ENCODE results near the gene SNRPD3.
"Not testable (repeated sequence)": the region's sequence is repeated elsewhere in the genome, so short reads cannot be mapped to it uniquely, and the experiment has no call there.

Gene SNRPD3

GRCh38 chr22:24587948-24588347 lies 32.1 kb downstream of the SNRPD3 start:
- Mint-ChIP-seq H3K9me3 (no peaks in the 10 kb centered on the region), H3K4me3 (no peak overlapping the region), H3K36me3 (no peaks in the 10 kb centered on the region), H3K27ac (no peak overlapping the region), H3K4me1 (peaks cover 8% of the 10 kb centered on the region), H3K27me3 (peaks cover 27% of the 10 kb centered on the region)
- CTCF ChIA-PET, result no interaction called here
- no peak for DNase-seq

- Mint-ChIP-seq H3K36me3 (no peaks in the 10 kb centered on the region), H3K4me3 (no peak overlapping the region), H3K9me3 (no peaks in the 10 kb centered on the region), H3K4me1 (peaks cover 8% of the 10 kb centered on the region), H3K27ac (no peak overlapping the region), H3K27me3 (peaks cover 31% of the 10 kb centered on the region)
- CTCF ChIA-PET, result no interaction called here
- no peak for DNase-seq
Observed at GRCh38 chr22:24588381-24588756, 32.6 kb downstream of the SNRPD3 start.

GRCh38 chr22:24588757-24589481 lies 33.1 kb downstream of the SNRPD3 start:
- Mint-ChIP-seq H3K27ac (no peak overlapping the region), H3K27me3 (peaks cover 35% of the 10 kb centered on the region), H3K36me3 (no peaks in the 10 kb centered on the region), H3K4me1 (peaks cover 8% of the 10 kb centered on the region), H3K4me3 (no peak overlapping the region), H3K9me3 (no peaks in the 10 kb centered on the region)
- no peak for DNase-seq
- CTCF ChIA-PET, result no interaction called here

- no peak for DNase-seq
- Mint-ChIP-seq H3K4me1 (peaks cover 7% of the 10 kb centered on the region), H3K36me3 (no peaks in the 10 kb centered on the region), H3K27ac (no peak overlapping the region), H3K4me3 (no peak overlapping the region), H3K27me3 (peaks cover 41% of the 10 kb centered on the region), H3K9me3 (no peaks in the 10 kb centered on the region)
- CTCF ChIA-PET, result no interaction called here
Observed at GRCh38 chr22:24589518-24590030, 33.8 kb downstream of the SNRPD3 start.

GRCh38 chr22:24590596-24591173 lies 34.9 kb downstream of the SNRPD3 start:
- CTCF ChIA-PET, result no interaction called here

GRCh38 chr22:24591286-24591830 lies 35.6 kb downstream of the SNRPD3 start:
- CTCF ChIA-PET, result no interaction called here
- H3K27ac Mint-ChIP-seq, result no peak overlapping the region
- peaks cover 45% of the 10 kb centered on the region for H3K27me3 Mint-ChIP-seq
- H3K4me3 Mint-ChIP-seq, result no peak overlapping the region
- no peaks in the 10 kb centered on the region for H3K9me3 Mint-ChIP-seq
- DNase-seq, result no peak
- peaks cover 6% of the 10 kb centered on the region for H3K4me1 Mint-ChIP-seq
- no peaks in the 10 kb centered on the region for H3K36me3 Mint-ChIP-seq

More at GRCh38 chr22:24590596-24591173, 34.9 kb downstream of the SNRPD3 start:
- Mint-ChIP-seq H3K4me3 (no peak overlapping the region), H3K4me1 (peaks cover 6% of the 10 kb centered on the region), H3K27ac (no peak overlapping the region), H3K27me3 (peaks cover 45% of the 10 kb centered on the region), H3K36me3 (no peaks in the 10 kb centered on the region), H3K9me3 (no peaks in the 10 kb centered on the region)
- no peak for DNase-seq

GRCh38 chr22:24592058-24592850 lies 36.5 kb downstream of the SNRPD3 start:
- CTCF ChIA-PET, result no interaction called here
- peaks cover 6% of the 10 kb centered on the region for H3K4me1 Mint-ChIP-seq
- H3K27me3 Mint-ChIP-seq, result peaks cover 45% of the 10 kb centered on the region
- no peak overlapping the region for H3K27ac Mint-ChIP-seq
- H3K4me3 Mint-ChIP-seq, result peak overlapping the region; percentile 77
- no peaks in the 10 kb centered on the region for H3K36me3 Mint-ChIP-seq
- no peaks in the 10 kb centered on the region for H3K9me3 Mint-ChIP-seq
- no peak for DNase-seq

GRCh38 chr22:24592851-24593558 lies 37.2 kb downstream of the SNRPD3 start, which contains the start of gene LRRC75B:
Gene LRRC75B (minus strand): TSS chr22:24593073. CDS start chr22:24593039, 34 bp downstream.
- peak; percentile 59 for DNase-seq
- peaks cover 45% of the 10 kb centered on the region for H3K27me3 Mint-ChIP-seq
- H3K4me1 Mint-ChIP-seq, result peaks cover 6% of the 10 kb centered on the region
- H3K27ac Mint-ChIP-seq, result no peak within 1 kb of the TSS
- H3K4me3 Mint-ChIP-seq, result peak within 1 kb of the TSS; percentile 77
- CTCF ChIA-PET, result no interaction called here
- no peaks in the 10 kb centered on the region for H3K9me3 Mint-ChIP-seq
- H3K36me3 Mint-ChIP-seq, result no peaks in the 10 kb centered on the region

- not testable (repeated sequence) for H3K36me3 Mint-ChIP-seq
Observed at GRCh38 chr22:24593559-24593835, 37.7 kb downstream of the SNRPD3 start.

GRCh38 chr22:24593836-24594568 lies 38.2 kb downstream of the SNRPD3 start:
- Mint-ChIP-seq H3K27ac (no peak overlapping the region), H3K36me3 (no peaks in the 10 kb centered on the region), H3K27me3 (peaks cover 45% of the 10 kb centered on the region), H3K9me3 (no peaks in the 10 kb centered on the region), H3K4me3 (no peak overlapping the region), H3K4me1 (peaks cover 6% of the 10 kb centered on the region)
- no peak for DNase-seq
- CTCF ChIA-PET, result no interaction called here

More at GRCh38 chr22:24593559-24593835, 37.7 kb downstream of the SNRPD3 start:
- peaks cover 45% of the 10 kb centered on the region for H3K27me3 Mint-ChIP-seq
- H3K27ac Mint-ChIP-seq, H3K9me3 Mint-ChIP-seq, DNase-seq, H3K4me1 Mint-ChIP-seq, CTCF ChIA-PET: not testable (repeated sequence)
- peak overlapping the region; percentile 51 for H3K4me3 Mint-ChIP-seq

- H3K9me3 Mint-ChIP-seq, result no peaks in the 10 kb centered on the region
- H3K27ac Mint-ChIP-seq, result no peak overlapping the region
- no peak overlapping the region for H3K4me3 Mint-ChIP-seq
- no peaks in the 10 kb centered on the region for H3K36me3 Mint-ChIP-seq
- peaks cover 45% of the 10 kb centered on the region for H3K27me3 Mint-ChIP-seq
- peaks cover 8% of the 10 kb centered on the region for H3K4me1 Mint-ChIP-seq
- no peak for DNase-seq
- CTCF ChIA-PET, result no interaction called here
Observed at GRCh38 chr22:24594569-24595120, 38.8 kb downstream of the SNRPD3 start.

- H3K4me3 Mint-ChIP-seq, result no peak overlapping the region
- no peak overlapping the region for H3K27ac Mint-ChIP-seq
- peaks cover 44% of the 10 kb centered on the region for H3K27me3 Mint-ChIP-seq
- no peaks in the 10 kb centered on the region for H3K36me3 Mint-ChIP-seq
- H3K9me3 Mint-ChIP-seq, result no peaks in the 10 kb centered on the region
- DNase-seq, result no peak
- CTCF ChIA-PET, result no interaction called here
- peaks cover 8% of the 10 kb centered on the region for H3K4me1 Mint-ChIP-seq
Observed at GRCh38 chr22:24595228-24595627, 39.4 kb downstream of the SNRPD3 start.

GRCh38 chr22:24595863-24596262 lies 40.1 kb downstream of the SNRPD3 start:
- no peak for DNase-seq
- Mint-ChIP-seq H3K27ac (no peak overlapping the region), H3K4me1 (peaks cover 11% of the 10 kb centered on the region)

More at GRCh38 chr22:24595863-24596262, 40.1 kb downstream of the SNRPD3 start:
- Mint-ChIP-seq H3K9me3 (no peaks in the 10 kb centered on the region), H3K27me3 (peaks cover 37% of the 10 kb centered on the region), H3K4me3 (no peak overlapping the region), H3K36me3 (no peaks in the 10 kb centered on the region)
- CTCF ChIA-PET, result no interaction called here
